HG03196 (cell line): ENCODE measurements around the gene AEBP2.

Experiments
- ATAC-seq: cut with Tn5 transposase; IDR thresholded peaks from one replicate; pipeline ENCODE4 v1.9.1; 2021; ENCODE audit not compliant: unreplicated experiment

The AEBP2 gene

DNA sequence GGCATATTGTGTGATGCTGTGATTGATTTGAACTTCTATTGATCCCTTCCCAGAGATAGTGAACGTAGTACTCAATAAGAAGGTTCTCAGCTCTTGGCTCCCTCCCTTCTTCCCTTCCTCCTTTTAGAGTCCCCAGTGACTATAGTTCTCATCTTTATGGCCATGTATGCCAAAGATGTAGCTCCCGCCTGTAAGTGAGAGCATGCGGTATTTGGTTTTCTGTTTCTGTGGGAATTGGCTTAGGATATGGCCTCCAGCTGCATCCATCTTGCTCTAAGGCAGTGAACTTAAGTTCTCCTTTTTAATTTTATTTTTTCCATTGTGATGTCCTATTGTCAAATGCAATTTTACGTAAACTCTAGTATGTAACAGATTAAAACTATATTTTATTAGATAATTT is 109.5 kb downstream of the AEBP2 start:
- no peak for ATAC-seq

DNA sequence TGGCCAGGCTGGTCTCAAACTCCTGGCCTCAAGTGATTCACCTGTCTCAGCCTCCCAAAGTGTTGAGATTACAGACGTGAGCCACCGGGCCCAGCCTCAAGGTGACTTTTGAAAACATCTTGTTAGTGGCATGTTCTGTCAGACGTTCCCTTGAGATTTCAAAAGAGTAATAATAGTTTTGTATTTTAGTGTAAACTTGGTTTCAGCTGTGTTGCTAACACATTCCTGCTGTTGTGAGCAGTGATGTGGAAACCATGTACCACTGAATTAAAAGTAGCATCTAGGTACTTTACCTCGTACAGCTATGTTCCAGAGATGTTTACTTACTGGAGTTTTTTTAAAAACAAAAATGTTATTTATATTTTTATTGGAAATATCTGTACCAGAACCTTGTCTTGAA is 111.3 kb downstream of the AEBP2 start:
- no peak for ATAC-seq

GRCh38 chr12:19552441-19553097 is 113.3 kb downstream of the AEBP2 start:
- ATAC-seq = peak; percentile 83

- ATAC-seq = no peak
Measured at GRCh38 chr12:19553175-19553574, 113.9 kb downstream of the AEBP2 start.

DNA sequence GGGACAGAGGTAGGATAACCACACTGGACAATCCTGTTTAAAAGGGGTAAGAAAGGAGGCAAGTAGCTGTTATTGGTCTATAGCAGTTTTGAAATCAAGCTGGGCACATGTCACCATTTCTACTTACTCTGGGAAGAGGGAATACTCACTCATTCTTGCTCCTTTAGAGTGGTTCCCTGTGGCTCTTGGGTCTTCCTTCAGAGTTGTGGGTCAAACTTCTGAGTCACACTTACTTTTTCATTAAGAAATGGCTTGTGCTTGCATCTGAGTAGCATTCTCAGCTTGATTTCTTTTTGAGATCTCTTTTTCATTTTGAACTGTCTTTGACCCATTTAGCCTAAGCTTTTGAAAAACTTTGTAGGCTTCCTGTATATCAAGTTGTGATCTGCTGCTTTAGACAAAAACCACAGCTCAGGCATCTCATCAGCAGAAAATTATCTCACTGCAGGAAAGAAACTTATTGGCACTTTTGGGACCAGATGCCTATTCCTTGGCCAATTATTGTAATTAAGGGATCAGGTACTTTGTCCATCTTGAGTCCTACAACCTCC is 122.2 kb downstream of the AEBP2 start:
- ATAC-seq = no peak
